NOMO-1 treated with dmso at 0.1 percent for 144 hours (cell line): ENCODE results near the gene SEZ6.
A peak's percentile ranks its signal among the peaks of the same experiment; 100 is the strongest.

Experiments used
- DNase-seq: peaks from one replicate; lab custom pipeline; 2025; ENCODE audit not compliant: unreplicated experiment; lab: John Stamatoyannopoulos, UW

The SEZ6 gene

GRCh38 chr17:29003289-29003688 lies 2.5 kb downstream of the SEZ6 start:
- no peak for DNase-seq

GRCh38 chr17:29002811-29003210 lies 3.0 kb downstream of the SEZ6 start:
- DNase-seq, result no peak

- DNase-seq, result no peak
These were observed 4.9 kb downstream of the SEZ6 start for GRCh38 chr17:29000973-29001372.

- no peak for DNase-seq
These were observed 6.6 kb downstream of the SEZ6 start for GRCh38 chr17:28999206-28999605.

GRCh38 chr17:28997806-28998205 lies 8.0 kb downstream of the SEZ6 start:
- no peak for DNase-seq

- DNase-seq, result no peak
These were observed 9.2 kb downstream of the SEZ6 start for GRCh38 chr17:28996554-28997096.

GRCh38 chr17:28993645-28994426 lies 12.0 kb downstream of the SEZ6 start:
- DNase-seq, result no peak

GRCh38 chr17:28992625-28993600 lies 12.9 kb downstream of the SEZ6 start:
- DNase-seq, result no peak

GRCh38 chr17:28992185-28992584 lies 13.6 kb downstream of the SEZ6 start:
- no peak for DNase-seq

GRCh38 chr17:28991779-28992178 lies 14.1 kb downstream of the SEZ6 start:
- DNase-seq, result no peak

- no peak for DNase-seq
These were observed 16.8 kb downstream of the SEZ6 start for GRCh38 chr17:28989028-28989427.

GRCh38 chr17:28988475-28988874 lies 17.4 kb downstream of the SEZ6 start:
- no peak for DNase-seq

- no peak for DNase-seq
These were observed 18.8 kb downstream of the SEZ6 start for GRCh38 chr17:28986714-28987655.

- DNase-seq, result no peak
These were observed 19.7 kb downstream of the SEZ6 start for GRCh38 chr17:28985950-28986713.

- DNase-seq, result no peak
These were observed 22.3 kb downstream of the SEZ6 start for GRCh38 chr17:28983286-28984230.

GRCh38 chr17:28982131-28982793 lies 23.6 kb downstream of the SEZ6 start:
- DNase-seq, result peak; percentile 84

GRCh38 chr17:28978356-28978964 lies 27.4 kb downstream of the SEZ6 start:
- DNase-seq, result no peak
